Natural killer cell (primary cell): ENCODE data around the gene RPUSD4. TPM values are rescaled to one million over a fixed set of nuclear protein-coding genes. Genes with fewer than 3 reads are reported as not detected.

ENCODE experiments used
- ATAC-seq, 3 donors: fragments of 150-1000 bp in 2 of 3; fragments of 200-7000 bp in 1 of 3; cut with Tn5 transposase; 1 replicate in 1 of 3; 2 replicates in 2 of 3; pipeline ENCODE4 v1.10.0; 2021; ENCODE audit warnings: mild to moderate bottlenecking in 2 of 3, moderate library complexity in 2 of 3
- DNase-seq, 2 donors: peaks; one replicate each; pipeline versions ENCODE4 v3.0.0 to v3.0.0-alpha.2; 2013 to 2021; ENCODE audit warnings: mixed read lengths in 1 of 2
- H3K27ac ChIP-seq: one replicate; pipeline ENCODE4 v1.5.1; 2013; ENCODE audit warnings: mild to moderate bottlenecking, low read length
- H3K27me3 ChIP-seq: one replicate; pipeline ENCODE4 v1.6.1; 2013; ENCODE audit warnings: low read length; ENCODE audit not compliant: control insufficient read depth, insufficient read depth
- H3K36me3 ChIP-seq: one replicate; pipeline ENCODE4 v1.6.1; 2013; ENCODE audit warnings: low read length; ENCODE audit not compliant: control insufficient read depth, insufficient read depth
- H3K4me1 ChIP-seq: one replicate; pipeline ENCODE4 v1.6.1; 2013; ENCODE audit warnings: low read length; ENCODE audit not compliant: control insufficient read depth, insufficient read depth
- H3K4me3 ChIP-seq: one replicate; pipeline ENCODE4 v1.5.1; 2013; ENCODE audit warnings: low read length
- H3K9me3 ChIP-seq: one replicate; pipeline ENCODE4 v1.6.1; 2013; ENCODE audit warnings: low read length; ENCODE audit not compliant: control insufficient read depth, insufficient read depth
- H3K27ac Mint-ChIP-seq, 2 donors: one replicate each; pipeline ENCODE4 v1.8.0; 2022; ENCODE audit warnings: mild to moderate bottlenecking in 2 of 2, mixed read lengths in 2 of 2, moderate library complexity in 1 of 2
- H3K27me3 Mint-ChIP-seq, 2 donors: one replicate each; pipeline ENCODE4 v1.8.0; 2022; ENCODE audit warnings: low read depth in 2 of 2, mixed read lengths in 2 of 2
- H3K36me3 Mint-ChIP-seq: one replicate; pipeline ENCODE4 v1.8.0; 2022; ENCODE audit warnings: mixed read lengths
- H3K4me1 Mint-ChIP-seq, 2 donors: one replicate each; pipeline ENCODE4 v1.8.0; 2022; ENCODE audit warnings: mixed read lengths in 2 of 2
- H3K4me3 Mint-ChIP-seq: one replicate; pipeline ENCODE4 v1.8.0; 2022; ENCODE audit warnings: mild to moderate bottlenecking, moderate library complexity, mixed read lengths
- H3K9me3 Mint-ChIP-seq, 2 donors: one replicate each; pipeline ENCODE4 v1.8.0; 2022; ENCODE audit warnings: mixed read lengths in 2 of 2
- WGBS: methylation state at CpG from one replicate; pipeline ENCODE4 v1.1.7; 2013; ENCODE audit warnings: missing lambda C conversion rate; ENCODE audit not compliant: insufficient coverage; 5-methylcytosine and 5-hydroxymethylcytosine counted together
- intact Hi-C: fragments of 100-400 bp; cut with micrococcal nuclease; formaldehyde crosslinking; loops from one replicate; pipeline ENCODE4 v1.14.2; 2022
- total RNA-seq, 4 donors: library from RNA; stranded (reverse); fragments of 120-200 nt in 1 of 4; gene quantifications; one replicate each; pipeline versions ENCODE4 v1.2.3 to v1.2.4, GENCODE V29; 2013 to 2022
- TF ChIP-seq, protein P1 (sequence below): fragments of 200-600 bp; IDR thresholded peaks from one replicate; pipeline ENCODE4 v1.8.0; 2022; ENCODE audit warnings: antibody characterized with exemption

RPUSD4 gene
- total RNA-seq, 3 donors from 2014 or later (not counting 1 experiment from before 2014, with no cell fraction given): 27.1 to 41.7 (median 38.9) TPM

DNA sequence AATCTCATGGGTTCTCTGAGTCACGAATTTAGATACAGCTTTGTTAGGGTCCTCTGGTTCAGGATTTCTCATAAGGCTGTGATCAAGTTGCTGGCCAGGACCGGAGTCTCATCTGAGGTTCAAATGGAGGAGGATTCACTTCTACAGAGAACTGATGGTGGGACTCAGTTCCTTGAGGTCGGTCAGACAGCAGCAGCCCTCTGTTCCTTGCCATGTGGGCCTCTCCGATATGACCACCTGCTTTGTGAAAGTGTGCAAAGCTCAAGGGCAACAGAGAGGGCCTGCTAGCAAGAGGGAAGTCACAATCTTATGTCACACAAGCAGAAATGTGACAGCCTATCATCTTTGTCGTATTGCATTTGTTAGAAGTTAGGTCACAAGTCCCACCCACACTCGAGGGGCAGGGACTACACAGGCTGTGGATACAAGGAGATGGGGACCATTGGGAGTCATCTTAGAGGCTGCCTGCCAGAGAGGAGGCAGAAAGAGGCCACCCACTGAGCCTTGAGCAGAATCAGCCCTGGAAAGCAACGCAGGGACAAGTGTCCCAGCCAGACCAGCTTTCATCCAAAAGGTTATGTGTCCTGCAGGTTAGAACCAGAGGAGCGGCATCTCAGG is 34.5 kb downstream of the RPUSD4 start:
- H3K4me3 ChIP-seq: no peak overlapping the region
- H3K4me1 Mint-ChIP-seq: peaks cover 0 to 15% of the 10 kb centered on the region in 2 donors
- no peak overlapping the region for H3K4me3 Mint-ChIP-seq
- no peaks in the 10 kb centered on the region for H3K36me3 Mint-ChIP-seq
- 86% methylated on average over 8 of the region's 8 CpGs for WGBS
- peaks cover 4% of the 10 kb centered on the region for H3K4me1 ChIP-seq
- intact Hi-C loops: no loop called here
- no peak overlapping the region for H3K27ac ChIP-seq
- ATAC-seq (no peak), DNase-seq (no peak)
- no peaks in the 10 kb centered on the region for H3K9me3 Mint-ChIP-seq
- TF ChIP-seq, protein P1, sequence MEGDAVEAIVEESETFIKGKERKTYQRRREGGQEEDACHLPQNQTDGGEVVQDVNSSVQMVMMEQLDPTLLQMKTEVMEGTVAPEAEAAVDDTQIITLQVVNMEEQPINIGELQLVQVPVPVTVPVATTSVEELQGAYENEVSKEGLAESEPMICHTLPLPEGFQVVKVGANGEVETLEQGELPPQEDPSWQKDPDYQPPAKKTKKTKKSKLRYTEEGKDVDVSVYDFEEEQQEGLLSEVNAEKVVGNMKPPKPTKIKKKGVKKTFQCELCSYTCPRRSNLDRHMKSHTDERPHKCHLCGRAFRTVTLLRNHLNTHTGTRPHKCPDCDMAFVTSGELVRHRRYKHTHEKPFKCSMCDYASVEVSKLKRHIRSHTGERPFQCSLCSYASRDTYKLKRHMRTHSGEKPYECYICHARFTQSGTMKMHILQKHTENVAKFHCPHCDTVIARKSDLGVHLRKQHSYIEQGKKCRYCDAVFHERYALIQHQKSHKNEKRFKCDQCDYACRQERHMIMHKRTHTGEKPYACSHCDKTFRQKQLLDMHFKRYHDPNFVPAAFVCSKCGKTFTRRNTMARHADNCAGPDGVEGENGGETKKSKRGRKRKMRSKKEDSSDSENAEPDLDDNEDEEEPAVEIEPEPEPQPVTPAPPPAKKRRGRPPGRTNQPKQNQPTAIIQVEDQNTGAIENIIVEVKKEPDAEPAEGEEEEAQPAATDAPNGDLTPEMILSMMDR: no peak
- no peaks in the 10 kb centered on the region for H3K36me3 ChIP-seq
- H3K27me3 ChIP-seq: peaks cover 2% of the 10 kb centered on the region
- no peaks in the 10 kb centered on the region for H3K9me3 ChIP-seq
- no peak overlapping the region for H3K27ac Mint-ChIP-seq
- H3K27me3 Mint-ChIP-seq: peaks cover 7 to 12% of the 10 kb centered on the region in 2 donors

DNA sequence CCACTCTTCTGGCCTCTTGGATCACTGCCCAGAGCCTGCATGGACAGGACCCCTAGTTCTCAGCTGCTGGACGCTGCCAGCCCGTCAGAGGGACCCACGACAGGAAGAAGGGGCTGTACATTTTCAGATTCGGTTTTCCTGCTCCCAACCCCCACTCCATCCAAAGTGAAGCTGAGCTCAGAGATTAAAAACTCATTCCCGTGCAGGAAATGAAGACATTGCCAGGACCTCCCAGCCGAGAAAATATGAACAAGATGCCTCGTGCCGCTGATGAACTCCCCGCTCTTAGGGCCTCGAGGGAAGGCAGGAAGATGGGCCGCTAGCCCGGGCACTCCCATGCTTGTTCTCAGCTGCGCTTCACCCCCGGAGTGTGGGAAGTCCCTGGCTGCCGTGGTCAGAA is 36.1 kb downstream of the RPUSD4 start:
- Histone ChIP-seq H3K36me3 (no peaks in the 10 kb centered on the region), H3K27ac (no peak overlapping the region), H3K4me1 (no peaks in the 10 kb centered on the region), H3K4me3 (no peak overlapping the region), H3K9me3 (no peaks in the 10 kb centered on the region), H3K27me3 (no peaks in the 10 kb centered on the region)
- intact Hi-C loops: no loop called here
- Mint-ChIP-seq H3K4me3 (no peak overlapping the region), H3K4me1 (peaks cover 0 to 4% of the 10 kb centered on the region in 2 donors), H3K27ac (no peak overlapping the region), H3K9me3 (no peaks in the 10 kb centered on the region), H3K27me3 (peaks cover 13 to 18% of the 10 kb centered on the region in 2 donors), H3K36me3 (no peaks in the 10 kb centered on the region)
- ATAC-seq (no peak), DNase-seq (no peak)
- 53% methylated on average over 15 of the region's 15 CpGs for WGBS
- TF ChIP-seq, protein P1: no peak

DNA sequence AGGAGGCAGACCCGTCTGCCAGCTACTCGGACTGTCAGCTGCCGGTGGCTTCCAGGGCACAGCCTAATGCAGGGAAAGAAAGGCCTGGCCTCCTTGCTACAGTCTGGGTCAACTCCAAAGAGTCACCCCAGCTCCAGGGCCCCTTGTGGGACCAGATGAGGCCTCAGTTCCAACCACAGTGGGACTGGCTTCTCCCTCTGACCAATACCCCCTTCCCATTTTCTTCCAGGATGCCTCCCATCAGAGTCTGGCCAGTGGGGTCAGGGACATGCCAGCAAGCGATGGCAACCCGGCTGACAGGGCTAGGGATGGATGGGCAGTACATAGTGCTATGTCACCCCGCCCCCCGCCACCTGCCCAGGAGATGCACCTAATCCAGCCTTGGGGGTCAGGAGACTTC is 36.6 kb downstream of the RPUSD4 start:
- H3K36me3 ChIP-seq: no peaks in the 10 kb centered on the region
- DNase-seq (no peak), ATAC-seq (no peak)
- no peaks in the 10 kb centered on the region for H3K9me3 Mint-ChIP-seq
- H3K36me3 Mint-ChIP-seq: no peaks in the 10 kb centered on the region
- 93% methylated on average over 7 of the region's 7 CpGs for WGBS
- H3K27ac ChIP-seq: no peak overlapping the region
- H3K4me1 Mint-ChIP-seq: peaks cover 0 to 4% of the 10 kb centered on the region in 2 donors
- H3K27ac Mint-ChIP-seq: no peak overlapping the region
- H3K4me3 Mint-ChIP-seq: no peak overlapping the region
- no peaks in the 10 kb centered on the region for H3K9me3 ChIP-seq
- no peaks in the 10 kb centered on the region for H3K27me3 ChIP-seq
- intact Hi-C loops: no loop called here
- no peak overlapping the region for H3K4me3 ChIP-seq
- no peaks in the 10 kb centered on the region for H3K4me1 ChIP-seq
- TF ChIP-seq, protein P1: no peak
- peaks cover 13 to 18% of the 10 kb centered on the region in 2 donors for H3K27me3 Mint-ChIP-seq

GRCh38 chr11:126173257-126173656 is 38.2 kb downstream of the RPUSD4 start:
- H3K27ac Mint-ChIP-seq: no peak overlapping the region
- H3K9me3 Mint-ChIP-seq: no peaks in the 10 kb centered on the region
- intact Hi-C loops: no loop called here
- 28% methylated on average over 9 of the region's 9 CpGs for WGBS
- Histone ChIP-seq H3K27me3 (no peaks in the 10 kb centered on the region), H3K9me3 (no peaks in the 10 kb centered on the region), H3K36me3 (no peaks in the 10 kb centered on the region), H3K4me3 (no peak overlapping the region), H3K4me1 (no peaks in the 10 kb centered on the region), H3K27ac (no peak overlapping the region)
- DNase-seq: no peak
- no peak for ATAC-seq
- H3K27me3 Mint-ChIP-seq: peaks cover 13 to 23% of the 10 kb centered on the region in 2 donors
- no peaks in the 10 kb centered on the region for H3K36me3 Mint-ChIP-seq
- TF ChIP-seq, protein P1: no peak
- H3K4me1 Mint-ChIP-seq: peaks cover 0 to 4% of the 10 kb centered on the region in 2 donors
- H3K4me3 Mint-ChIP-seq: no peak overlapping the region
